K562 (cell line): ENCODE data around the gene LRRC4C. TPM values are rescaled to one million over a fixed set of nuclear protein-coding genes. Genes with fewer than 3 reads are reported as not detected.

Experiments
- ATAC-seq: fragments of 200-7000 bp; cut with Tn5 transposase; 3 replicates; pipeline ENCODE4 v1.9.1; 2020; ENCODE audit warnings: moderate library complexity
- BruUV-seq: library from RNA; stranded (reverse); fragments of 400-500 nt; replicated peaks from 2 replicates; lab custom pipeline; 2021; lab: Mats Ljungman, UMichigan
- CTCF ChIA-PET: fragments of 300-600 bp; formaldehyde crosslinking; extraction: SDS; loops from one replicate; lab custom pipeline; 2021; ENCODE audit warnings: low intra/inter-chr PET ratio; lab: Yijun Ruan, JAX
- POLR2A ChIA-PET: fragments of 300-600, 350-650 bp; sonication (Branson Sonifier 250); formaldehyde crosslinking; extraction: SDS; loops from one replicate; lab custom pipeline; 2021; ENCODE audit warnings: antibody characterized with exemption, inconsistent platforms; lab: Yijun Ruan, JAX
- DNase-seq, 4 experiments: peaks; one replicate each; pipeline versions ENCODE4 v3.0.0 to v3.0.0-alpha.2; 2011 to 2018; ENCODE audit warnings: low spot score in 3 of 4, mixed read lengths in 3 of 4; ENCODE audit errors: extremely low read depth in 1 of 4
- FAIRE-seq: peaks from 2 replicates; lab custom pipeline; 2011; peaks lifted over from hg19 to GRCh38; lab: Jason Lieb, UNC
- H2AFZ ChIP-seq: 2 replicates; pipeline ENCODE4 v1.6.0; 2011; ENCODE audit warnings: low read depth, low read length, control low read depth, inconsistent platforms
- H3K27ac ChIP-seq: fragments of 200-600 bp; 3 replicates; pipeline ENCODE4 v1.8.0; 2011; ENCODE audit warnings: low read depth, mild to moderate bottlenecking, control low read depth, inconsistent platforms, low read length, moderate library complexity, mixed read lengths; ENCODE audit errors: extremely low read depth
- H3K27me3 ChIP-seq, 2 experiments: fragments of 300-600 bp in 1 of 2; 2 replicates in 1 of 2; 3 replicates in 1 of 2; pipeline versions ENCODE4 v1.6.0 to v1.8.0; 2011; ENCODE audit warnings: inconsistent platforms in 2 of 2, low read length in 2 of 2, mild to moderate bottlenecking in 1 of 2, mixed read lengths in 1 of 2, moderate library complexity in 1 of 2; ENCODE audit not compliant: control insufficient read depth in 2 of 2, insufficient read depth in 2 of 2
- H3K36me3 ChIP-seq: fragments of 300-600 bp; 3 replicates; pipeline ENCODE4 v1.8.0; 2011; ENCODE audit warnings: mild to moderate bottlenecking, low read length, inconsistent platforms; ENCODE audit not compliant: control insufficient read depth, insufficient read depth
- H3K4me1 ChIP-seq, 2 experiments: fragments of 200-600 bp in 1 of 2; replicated peaks in 1 of 2; 2 replicates in 1 of 2; 3 replicates in 1 of 2; pipeline versions ENCODE4 v1.5.1 to v1.8.0; 2011; ENCODE audit warnings: inconsistent platforms in 2 of 2, low read length in 2 of 2, mild to moderate bottlenecking in 1 of 2, mixed read lengths in 1 of 2, moderate library complexity in 1 of 2; ENCODE audit not compliant: control insufficient read depth in 2 of 2, insufficient read depth in 2 of 2
- H3K4me2 ChIP-seq: 2 replicates; pipeline ENCODE4 v1.6.1; 2011; ENCODE audit warnings: low read length, control low read depth, inconsistent platforms, mixed read lengths; ENCODE audit not compliant: insufficient read depth
- H3K4me3 ChIP-seq: fragments of 200-600 bp; sonication (generic), shearing (Covaris generic); 2 replicates; pipeline ENCODE4 v1.5.1; 2016; ENCODE audit warnings: control low read depth, inconsistent platforms
- H3K79me2 ChIP-seq: fragments of 200-600 bp; 3 replicates; pipeline ENCODE4 v1.8.0; 2011; ENCODE audit warnings: low read length, inconsistent platforms; ENCODE audit not compliant: control insufficient read depth, insufficient read depth
- H3K9ac ChIP-seq, 2 experiments: 2 replicates each; pipeline versions ENCODE4 v1.6.0 to v1.6.1; 2011; ENCODE audit warnings: low read depth in 2 of 2, low read length in 2 of 2, control low read depth in 1 of 2, inconsistent platforms in 1 of 2, mild to moderate bottlenecking in 1 of 2, mixed read lengths in 1 of 2; ENCODE audit not compliant: insufficient read depth in 1 of 2
- H3K9me1 ChIP-seq: one replicate; pipeline ENCODE4 v1.6.0; 2011; ENCODE audit warnings: inconsistent platforms, mild to moderate bottlenecking, low read length, moderate library complexity; ENCODE audit not compliant: control insufficient read depth, insufficient read depth
- H3K9me3 ChIP-seq: replicated peaks from 2 replicates; pipeline ENCODE4 v1.5.1; 2011; ENCODE audit warnings: low read depth, low read length, inconsistent platforms; ENCODE audit not compliant: control insufficient read depth, insufficient read depth
- H4K20me1 ChIP-seq: replicated peaks from 2 replicates; pipeline ENCODE4 v1.6.1; 2011; ENCODE audit warnings: low read length, inconsistent platforms, mixed read lengths; ENCODE audit not compliant: control insufficient read depth, insufficient read depth
- ARID3B ChIP-seq: fragments of 250-450 bp; sonication (Bioruptor Pico); IDR thresholded peaks from 2 replicates; pipeline ENCODE4 v1.4.0; 2020; ENCODE audit warnings: borderline replicate concordance
- CBX5 ChIP-seq: IDR thresholded peaks from 2 replicates; pipeline ENCODE4 v1.6.1; 2014; ENCODE audit warnings: low read depth, borderline replicate concordance
- CREBBP ChIP-seq: IDR thresholded peaks from one replicate; pipeline ENCODE4 v1.6.1; 2012; ENCODE audit warnings: low read depth, mild to moderate bottlenecking, control low read depth, inconsistent platforms, low read length
- GATAD2B ChIP-seq: fragments of 450-650 bp; IDR thresholded peaks from 2 replicates; pipeline ENCODE4 v1.6.1; 2017; ENCODE audit warnings: mild to moderate bottlenecking, borderline replicate concordance
- MCM3 ChIP-seq: fragments of 450-650 bp; IDR thresholded peaks from 2 replicates; pipeline ENCODE4 v1.6.1; 2016
- POLR2AphosphoS2 ChIP-seq: IDR thresholded peaks from 2 replicates; pipeline ENCODE4 v1.6.1; 2012; ENCODE audit warnings: low read length, improper control_type of control experiment
- PRDM10 ChIP-seq: fragments of 450-650 bp; IDR thresholded peaks from 2 replicates; pipeline ENCODE4 v1.6.1; 2018; ENCODE audit not compliant: partially characterized antibody
- RREB1 ChIP-seq: fragments of 250-450 bp; sonication (Bioruptor Pico); IDR thresholded peaks from 2 replicates; pipeline ENCODE4 v1.4.0; 2020
- SMAD1 ChIP-seq: fragments of 150-350 bp; IDR thresholded peaks from 2 replicates; pipeline ENCODE4 v1.6.1; 2014; ENCODE audit warnings: low read length, low read depth; ENCODE audit not compliant: partially characterized antibody
- SRF ChIP-seq, 2 experiments: fragments of 250-450, 450-650 bp in 1 of 2; sonication (Bioruptor Pico) in 1 of 2; sonication (generic) in 1 of 2; formaldehyde crosslinking; IDR thresholded peaks; 2 replicates each; pipeline versions ENCODE4 v1.5.0 to v1.5.1; 2020 to 2022; ENCODE audit warnings: mild to moderate bottlenecking in 1 of 2, missing genetic modification reagents in 1 of 2
- SRSF3 ChIP-seq: fragments of 200-400 bp; formaldehyde crosslinking; IDR thresholded peaks from 2 replicates; pipeline ENCODE4 v1.6.1; 2016; ENCODE audit warnings: mild to moderate bottlenecking, low read length, moderate library complexity; ENCODE audit not compliant: insufficient read depth
- SRSF9 ChIP-seq: fragments of 200-400 bp; formaldehyde crosslinking; IDR thresholded peaks from 2 replicates; pipeline ENCODE4 v1.6.1; 2017; ENCODE audit warnings: low read depth, low read length, borderline replicate concordance
- TCF7L2 ChIP-seq: fragments of 150-350 bp; IDR thresholded peaks from 2 replicates; pipeline ENCODE4 v1.6.1; 2016; ENCODE audit warnings: low read depth, mild to moderate bottlenecking, low read length, moderate library complexity
- WGBS: fragments of 100-300 bp; shearing (Covaris generic); methylation state at CpG from one replicate; pipeline ENCODE4 v1.1.6; 2016; ENCODE audit warnings: low coverage, mixed read lengths; ENCODE audit not compliant: insufficient coverage; ENCODE audit errors: missing lambda C conversion rate; 5-methylcytosine and 5-hydroxymethylcytosine counted together
- in situ Hi-C: fragments of 300-500 bp; cut with MboI; formaldehyde crosslinking; loops from 4 replicates; pipeline ENCODE4 v1.15.0; 2018; ENCODE audit warnings: inconsistent platforms, mixed read lengths
- intact Hi-C: fragments of 100-400 bp; cut with micrococcal nuclease; formaldehyde crosslinking; loops from 2 replicates; pipeline ENCODE4 v1.14.2; 2022
- polyA plus RNA-seq, 8 experiments: library from polyadenylated mRNA; depleted of rRNA in 4 of 8; stranded (reverse) in 5 of 8; unstranded in 3 of 8; fragments of >200 nt; fragmentation: Nextera tagmentation in 2 of 8; fragmentation: Illumina TruSeq in 1 of 8; extraction: Ambion mirVana in 2 of 8; extraction: Trizol in 1 of 8; gene quantifications; 2 replicates each; pipeline versions ENCODE4 v1.2.1 to v1.2.3, GENCODE V29; 2011 to 2014; ENCODE audit warnings: inconsistent platforms in 1 of 8, missing spikeins in 1 of 8
- total RNA-seq, 7 experiments: library from RNA; depleted of rRNA in 6 of 7; stranded (reverse); fragments of >200 nt in 6 of 7; fragmentation: Illumina TruSeq in 2 of 7; extraction: Trizol in 2 of 7; gene quantifications; 2 replicates each; pipeline versions ENCODE4 v1.2.1 to v1.2.3, GENCODE V29; 2011 to 2021; ENCODE audit warnings: low replicate concordance in 1 of 7

The LRRC4C gene
- total and polyA plus RNA-seq, 9 of the 15 experiments (the other 6 are each of a cell fraction or from before 2014, with no cell fraction given), result not detected

- Histone ChIP-seq H3K9ac (no peak overlapping the region), H3K4me3 (no peak overlapping the region), H4K20me1 (no peaks in the 10 kb centered on the region), H3K79me2 (no peaks in the 10 kb centered on the region), H3K36me3 (no peaks in the 10 kb centered on the region), H3K27me3 (no peaks in the 10 kb centered on the region), H3K9me3 (no peaks in the 10 kb centered on the region), H3K4me2 (no peak overlapping the region), H3K27ac (no peak overlapping the region), H3K4me1 (no peaks in the 10 kb centered on the region), H2AFZ (no peak overlapping the region), H3K9me1 (no peaks in the 10 kb centered on the region)
- 0% methylated on average over 2 of the region's 3 CpGs for WGBS
- intact Hi-C loops, result no loop called here
- no TSS peak for BruUV-seq
- ATAC-seq (no peak), DNase-seq (no peak), FAIRE-seq (no peak)
- in situ Hi-C loops, result no loop called here
- ChIA-PET POLR2A (no interaction called here), CTCF (no interaction called here)
- TF ChIP-seq SRF (CRISPR knock-in tag; IDR thresholded peaks at IDR 0.05), result no peak
- no peak for TF ChIP-seq RREB1
- TF ChIP-seq MCM3, result no peak
- no peak for TF ChIP-seq GATAD2B
- no peak for TF ChIP-seq TCF7L2
- TF ChIP-seq SRSF9, result no peak
- no peak for TF ChIP-seq CBX5
- TF ChIP-seq POLR2AphosphoS2, result no peak
- TF ChIP-seq ARID3B (CRISPR knock-in tag), result no peak
- no peak for TF ChIP-seq SRSF3
- TF ChIP-seq PRDM10, result no peak
- TF ChIP-seq SMAD1, result no peak
- no peak for TF ChIP-seq CREBBP
Observed at GRCh38 chr11:41042688-41043087, 416.8 kb downstream of the LRRC4C start.
